GM12878 (cell line): Measurements from ENCODE around the gene KAZN. TPM values are rescaled to one million over a fixed set of nuclear protein-coding genes. Genes with fewer than 3 reads are reported as not detected.

Experiments
- ATAC-seq: fragments of 200-7000 bp; cut with Tn5 transposase; 3 replicates; pipeline ENCODE4 v1.9.1; 2020; ENCODE audit warnings: mild to moderate bottlenecking, moderate library complexity
- BruUV-seq: library from RNA; stranded (reverse); fragments of 400-500 nt; replicated peaks from 2 replicates; lab custom pipeline; 2021; lab: Mats Ljungman, UMichigan
- CTCF ChIA-PET: fragments of 300-600 bp; sonication (Branson Sonifier 250); formaldehyde crosslinking; extraction: SDS; loops from one replicate; lab custom pipeline; 2021; ENCODE audit warnings: inconsistent platforms; lab: Yijun Ruan, JAX
- POLR2A ChIA-PET: fragments of 350-600 bp; formaldehyde crosslinking; extraction: SDS; loops from one replicate; lab custom pipeline; 2021; ENCODE audit warnings: inconsistent platforms; lab: Charles Lee
- RAD21 ChIA-PET: fragments of 300-600 bp; sonication (Branson Sonifier 250); formaldehyde crosslinking; loops from one replicate; lab custom pipeline; 2023; ENCODE audit warnings: antibody characterized with exemption; ENCODE audit not compliant: unreplicated experiment; lab: Charles Lee
- SMC1A ChIA-PET: fragments of 300-600 bp; sonication (Branson Sonifier 250); formaldehyde crosslinking; loops from one replicate; lab custom pipeline; 2023; ENCODE audit not compliant: unreplicated experiment, uncharacterized antibody; lab: Charles Lee
- DNase-seq: peaks from one replicate; pipeline ENCODE4 v3.0.0-alpha.2; 2011; ENCODE audit warnings: low read depth, low spot score
- FAIRE-seq: peaks from 3 replicates; lab custom pipeline; 2011; peaks lifted over from hg19 to GRCh38; lab: Jason Lieb, UNC
- H2AFZ ChIP-seq: 2 replicates; pipeline ENCODE4 v1.6.0; 2011; ENCODE audit warnings: low read depth, low read length, control low read depth; ENCODE audit not compliant: control insufficient read depth
- H3K27ac ChIP-seq: 2 replicates; pipeline ENCODE4 v1.5.1; 2011; ENCODE audit warnings: control low read depth; ENCODE audit not compliant: control insufficient read depth, insufficient read depth
- H3K27me3 ChIP-seq, 2 experiments: replicated peaks in 1 of 2; 2 replicates each; pipeline versions ENCODE4 v1.6.0 to v1.6.1; 2011; ENCODE audit warnings: low read length in 1 of 2; ENCODE audit not compliant: control insufficient read depth in 2 of 2, insufficient read depth in 2 of 2
- H3K36me3 ChIP-seq, 2 experiments: 2 replicates each; pipeline ENCODE4 v1.5.1; 2011; ENCODE audit warnings: low read length in 1 of 2; ENCODE audit not compliant: control insufficient read depth in 2 of 2, insufficient read depth in 2 of 2
- H3K4me1 ChIP-seq: 2 replicates; pipeline ENCODE4 v1.6.1; 2011; ENCODE audit warnings: mild to moderate bottlenecking, low read length, moderate library complexity, mixed read lengths; ENCODE audit not compliant: control insufficient read depth, insufficient read depth
- H3K4me2 ChIP-seq: 2 replicates; pipeline ENCODE4 v1.6.0; 2011; ENCODE audit warnings: control low read depth; ENCODE audit not compliant: control insufficient read depth, insufficient read depth
- H3K4me3 ChIP-seq: fragments of 200-600 bp; sonication (generic); 2 replicates; pipeline ENCODE4 v1.5.1; 2016
- H3K79me2 ChIP-seq: 2 replicates; pipeline ENCODE4 v1.6.0; 2011; ENCODE audit warnings: low read length; ENCODE audit not compliant: control insufficient read depth, insufficient read depth
- H3K9ac ChIP-seq: 2 replicates; pipeline ENCODE4 v1.8.0; 2011; ENCODE audit warnings: low read length, control low read depth, mixed read lengths; ENCODE audit not compliant: control insufficient read depth, insufficient read depth
- H3K9me3 ChIP-seq: replicated peaks from 3 replicates; pipeline ENCODE4 v1.5.1; 2011; ENCODE audit warnings: mild to moderate bottlenecking, low read length; ENCODE audit not compliant: control insufficient read depth, insufficient read depth
- H4K20me1 ChIP-seq: 2 replicates; pipeline ENCODE4 v1.6.0; 2011; ENCODE audit not compliant: control insufficient read depth, insufficient read depth
- DPF2 ChIP-seq: fragments of 450-650 bp; IDR thresholded peaks from 2 replicates; pipeline ENCODE4 v1.6.1; 2017; ENCODE audit warnings: mild to moderate bottlenecking
- HDGF ChIP-seq: fragments of 450-650 bp; IDR thresholded peaks from 2 replicates; pipeline ENCODE4 v1.6.1; 2016; ENCODE audit warnings: antibody characterized with exemption
- PAX5 ChIP-seq: IDR thresholded peaks from 2 replicates; pipeline ENCODE4 v1.6.1; 2011; ENCODE audit warnings: low read depth, low read length, borderline replicate concordance
- RAD21 ChIP-seq: IDR thresholded peaks from 2 replicates; pipeline ENCODE4 v1.6.1; 2011; ENCODE audit warnings: mild to moderate bottlenecking, low read depth, low read length, moderate library complexity; ENCODE audit not compliant: insufficient read depth
- RUNX3 ChIP-seq: IDR thresholded peaks from 2 replicates; pipeline ENCODE4 v1.6.1; 2012; ENCODE audit warnings: low read length, inconsistent platforms
- SREBF2 ChIP-seq: IDR thresholded peaks from 2 replicates; pipeline ENCODE4 v1.6.1; 2012; ENCODE audit warnings: mild to moderate bottlenecking, low read length
- USF2 ChIP-seq: IDR thresholded peaks from 2 replicates; pipeline ENCODE4 v1.6.1; 2011; ENCODE audit warnings: low read depth, low read length, improper control_type of control experiment, borderline replicate concordance
- WGBS: methylation state at CpG from one replicate; pipeline ENCODE4 v1.1.6; 2016; ENCODE audit warnings: low lambda C conversion rate; ENCODE audit not compliant: insufficient replicate concordance, insufficient coverage; ENCODE audit errors: missing lambda C conversion rate; 5-methylcytosine and 5-hydroxymethylcytosine counted together
- in situ Hi-C: fragments of 300-500 bp; cut with MboI; formaldehyde crosslinking; loops from 9 replicates; pipeline ENCODE4 v1.14.3; 2018; ENCODE audit warnings: mixed read lengths
- intact Hi-C: fragments of 100-400 bp; cut with micrococcal nuclease; formaldehyde crosslinking; loops from one replicate; pipeline ENCODE4 v1.14.2; 2022; ENCODE audit not compliant: unreplicated experiment
- polyA plus RNA-seq, 11 experiments: library from polyadenylated mRNA; depleted of rRNA in 4 of 11; unstranded in 6 of 11; stranded (reverse) in 5 of 11; fragments of >200 nt; fragmentation: Nextera tagmentation in 4 of 11; fragmentation: Illumina TruSeq in 1 of 11; extraction: Ambion mirVana in 4 of 11; extraction: Trizol in 1 of 11; gene quantifications; 1 replicate in 1 of 11; 2 replicates in 10 of 11; pipeline versions ENCODE4 v1.2.1 to v1.2.3, GENCODE V29; 2011 to 2016; ENCODE audit warnings: inconsistent platforms in 2 of 11, missing spikeins in 2 of 11, low read depth in 1 of 11
- total RNA-seq, 4 experiments: library from RNA; depleted of rRNA in 3 of 4; stranded (reverse); fragments of >200 nt in 3 of 4; fragmentation: Illumina TruSeq in 1 of 4; extraction: Trizol in 1 of 4; gene quantifications; 2 replicates each; pipeline versions ENCODE4 v1.2.1 to v1.2.3, GENCODE V29; 2013 to 2021

The KAZN gene
- total and polyA plus RNA-seq, 10 of the 15 experiments (the other 5 are each of a cell fraction or from before 2014, with no cell fraction given) = 0.72 to 4.0 (median 1.2) TPM

GRCh38 chr1:14620941-14621340, 22.5 kb downstream of the KAZN start:
- in situ Hi-C loops (no loop called here), intact Hi-C loops (no loop called here)
- BruUV-seq = no TSS peak
- Histone ChIP-seq H3K36me3 (no peaks in the 10 kb centered on the region), H3K4me1 (no peaks in the 10 kb centered on the region), H3K4me2 (no peak overlapping the region), H3K9me3 (no peaks in the 10 kb centered on the region; the same call in 2 of the 3 replicates), H3K79me2 (no peaks in the 10 kb centered on the region), H2AFZ (no peak overlapping the region), H3K27ac (no peak overlapping the region), H3K4me3 (no peak overlapping the region), H4K20me1 (no peaks in the 10 kb centered on the region), H3K27me3 (no peaks in the 10 kb centered on the region), H3K9ac (no peak overlapping the region)
- ChIA-PET SMC1A (interaction anchor here (1.0 kb wide), 1 partner anchor 9 kb away, joined by 4 read pairs; no protein-coding TSS in a partner anchor), POLR2A (no interaction called here), RAD21 (no interaction called here), CTCF (no interaction called here)
- ATAC-seq (no peak), FAIRE-seq (no peak), DNase-seq (no peak)
- TF ChIP-seq USF2 = no peak
- no peak for TF ChIP-seq DPF2
- TF ChIP-seq PAX5 = no peak
- no peak for TF ChIP-seq RAD21

GRCh38 chr1:14623090-14623489, 24.6 kb downstream of the KAZN start:
- Histone ChIP-seq H3K9ac (no peak overlapping the region), H3K27me3 (no peaks in the 10 kb centered on the region), H3K79me2 (no peaks in the 10 kb centered on the region), H3K27ac (no peak overlapping the region), H3K36me3 (no peaks in the 10 kb centered on the region), H2AFZ (no peak overlapping the region), H3K9me3 (no peaks in the 10 kb centered on the region; the same call in 2 of the 3 replicates), H4K20me1 (no peaks in the 10 kb centered on the region), H3K4me1 (no peaks in the 10 kb centered on the region), H3K4me2 (no peak overlapping the region), H3K4me3 (no peak overlapping the region)
- intact Hi-C loops (no loop called here), in situ Hi-C loops (no loop called here)
- no TSS peak for BruUV-seq
- no peak for FAIRE-seq
- 28% methylated on average over 2 of the region's 2 CpGs for WGBS
- POLR2A ChIA-PET = no interaction called here
- no peak for DNase-seq
- RAD21 ChIA-PET = no interaction called here
- no peak for ATAC-seq
- SMC1A ChIA-PET = no interaction called here
- no peak for TF ChIP-seq SREBF2
- no peak for TF ChIP-seq HDGF
- TF ChIP-seq RUNX3 = no peak
- CTCF ChIA-PET = no interaction called here
